ENCODE results near the gene CEP44. TPM values are rescaled to one million over a fixed set of nuclear protein-coding genes. Genes with fewer than 3 reads are reported as not detected.
A peak's percentile ranks its signal among the peaks of the same experiment; 100 is the strongest.

Gene CEP44
- polyA plus RNA-seq, 1 donor (not counting 4 experiments of a cell fraction or from before 2014, with no cell fraction given), result 8.0 TPM

DNA sequence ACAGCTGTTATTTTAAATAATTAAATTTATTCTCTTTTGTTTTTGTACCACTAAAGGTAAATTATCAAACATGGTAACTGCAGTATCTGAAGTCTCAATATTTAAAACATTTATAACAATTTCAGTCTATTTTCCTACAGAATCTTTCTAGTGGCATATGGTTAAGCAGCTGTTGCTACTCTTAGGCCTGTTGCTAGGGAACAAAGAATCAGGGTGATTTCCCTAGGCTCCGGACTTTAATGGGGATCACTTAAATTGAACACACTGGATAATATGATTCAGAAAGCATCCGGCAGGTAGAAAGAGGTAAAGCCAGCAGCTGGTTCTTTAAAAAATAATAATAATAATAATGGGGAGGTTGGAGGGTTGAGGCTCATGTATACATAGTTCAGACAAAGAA, 17.8 kb upstream of the CEP44 start:
- Histone ChIP-seq H3K9ac (ENCODE audit: control insufficient read depth, extremely low read depth, insufficient read depth, low read length) (no peak overlapping the region), H3K9me1 (ENCODE audit: control insufficient read depth, extremely low read depth, insufficient read depth, low read length) (no peaks in the 10 kb centered on the region), H3K27ac (ENCODE audit: control insufficient read depth, insufficient read depth, low read length) (no peak overlapping the region), H3K4me1 (ENCODE audit: control insufficient read depth, extremely low read depth, insufficient read depth, low read length) (peaks cover 4% of the 10 kb centered on the region), H3K79me2 (ENCODE audit: control insufficient read depth, insufficient read depth, low read length) (no peaks in the 10 kb centered on the region), H3K27me3 (ENCODE audit: control insufficient read depth, extremely low read depth, insufficient read depth, low read length) (no peaks in the 10 kb centered on the region), H2AFZ (ENCODE audit: control insufficient read depth, low read length) (no peak overlapping the region), H3K9me3 (ENCODE audit: control insufficient read depth, low read depth, low read length) (no peaks in the 10 kb centered on the region), H3K36me3 (ENCODE audit: control insufficient read depth in 2 of 2, extremely low read depth in 1 of 2, insufficient read depth in 2 of 2, low read length in 2 of 2) (peaks cover 0 to 2% of the 10 kb centered on the region in 2 experiments), H4K20me1 (ENCODE audit: control insufficient read depth, extremely low read depth, insufficient read depth, low read length) (no peaks in the 10 kb centered on the region), H3K4me3 (ENCODE audit: control insufficient read depth in 2 of 3, extremely low read depth in 1 of 3, insufficient read depth in 2 of 3, low read depth in 1 of 3, low read length in 3 of 3) (no peak overlapping the region), H3K4me2 (ENCODE audit: control insufficient read depth, extremely low read depth, insufficient read depth, low read depth, low read length) (no peak overlapping the region)
- DNase-seq (ENCODE audit: low read depth, low spot score), result no peak
- dilution Hi-C loops (cut with MboI; ENCODE audit: extremely low pct_ligation_motif_present, low sequenced_read_pairs), result no loop called here
- TF ChIP-seq EZH2 (IDR thresholded peaks at IDR 0.05; ENCODE audit: low read length), result no peak
- TF ChIP-seq, protein P1, sequence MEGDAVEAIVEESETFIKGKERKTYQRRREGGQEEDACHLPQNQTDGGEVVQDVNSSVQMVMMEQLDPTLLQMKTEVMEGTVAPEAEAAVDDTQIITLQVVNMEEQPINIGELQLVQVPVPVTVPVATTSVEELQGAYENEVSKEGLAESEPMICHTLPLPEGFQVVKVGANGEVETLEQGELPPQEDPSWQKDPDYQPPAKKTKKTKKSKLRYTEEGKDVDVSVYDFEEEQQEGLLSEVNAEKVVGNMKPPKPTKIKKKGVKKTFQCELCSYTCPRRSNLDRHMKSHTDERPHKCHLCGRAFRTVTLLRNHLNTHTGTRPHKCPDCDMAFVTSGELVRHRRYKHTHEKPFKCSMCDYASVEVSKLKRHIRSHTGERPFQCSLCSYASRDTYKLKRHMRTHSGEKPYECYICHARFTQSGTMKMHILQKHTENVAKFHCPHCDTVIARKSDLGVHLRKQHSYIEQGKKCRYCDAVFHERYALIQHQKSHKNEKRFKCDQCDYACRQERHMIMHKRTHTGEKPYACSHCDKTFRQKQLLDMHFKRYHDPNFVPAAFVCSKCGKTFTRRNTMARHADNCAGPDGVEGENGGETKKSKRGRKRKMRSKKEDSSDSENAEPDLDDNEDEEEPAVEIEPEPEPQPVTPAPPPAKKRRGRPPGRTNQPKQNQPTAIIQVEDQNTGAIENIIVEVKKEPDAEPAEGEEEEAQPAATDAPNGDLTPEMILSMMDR (optimal IDR thresholded peaks at IDR 0.05 in 1 of 3, IDR thresholded peaks at IDR 0.05 in 1 of 3, conservative IDR thresholded peaks at IDR 0.05 in 1 of 3; ENCODE audit: extremely low read depth in 1 of 3, insufficient read depth in 2 of 3, low read length in 3 of 3), result no peak
- FAIRE-seq, result no peak

DNA sequence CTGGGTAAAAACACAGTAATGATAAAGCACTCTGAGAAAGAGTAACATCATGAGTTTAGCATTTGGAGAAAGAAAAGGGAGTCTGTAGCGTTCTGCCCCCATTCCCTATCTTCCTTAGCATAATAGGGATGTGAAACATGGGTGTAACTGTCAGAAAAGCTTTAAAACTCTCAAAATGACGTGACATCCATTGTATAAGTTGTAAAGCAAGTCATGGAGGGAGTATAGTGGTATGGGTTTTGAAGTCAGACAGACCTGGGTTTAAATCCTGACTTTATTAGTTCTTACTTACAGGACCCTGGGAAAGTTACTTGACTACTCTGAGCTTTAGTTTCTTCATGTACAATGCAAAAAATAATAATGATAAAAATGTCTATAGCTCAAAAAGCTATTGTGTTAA, 17.3 kb upstream of the CEP44 start:
- Histone ChIP-seq H3K79me2 (ENCODE audit: control insufficient read depth, insufficient read depth, low read length) (no peaks in the 10 kb centered on the region), H3K27ac (ENCODE audit: control insufficient read depth, insufficient read depth, low read length) (no peak overlapping the region), H4K20me1 (ENCODE audit: control insufficient read depth, extremely low read depth, insufficient read depth, low read length) (no peaks in the 10 kb centered on the region), H3K36me3 (ENCODE audit: control insufficient read depth in 2 of 2, extremely low read depth in 1 of 2, insufficient read depth in 2 of 2, low read length in 2 of 2) (peaks cover 0 to 2% of the 10 kb centered on the region in 2 experiments), H3K27me3 (ENCODE audit: control insufficient read depth, extremely low read depth, insufficient read depth, low read length) (no peaks in the 10 kb centered on the region), H3K4me1 (ENCODE audit: control insufficient read depth, extremely low read depth, insufficient read depth, low read length) (peaks cover 4% of the 10 kb centered on the region), H2AFZ (ENCODE audit: control insufficient read depth, low read length) (no peak overlapping the region), H3K4me2 (ENCODE audit: control insufficient read depth, extremely low read depth, insufficient read depth, low read depth, low read length) (no peak overlapping the region), H3K9ac (ENCODE audit: control insufficient read depth, extremely low read depth, insufficient read depth, low read length) (no peak overlapping the region), H3K4me3 (ENCODE audit: control insufficient read depth in 2 of 3, extremely low read depth in 1 of 3, insufficient read depth in 2 of 3, low read depth in 1 of 3, low read length in 3 of 3) (no peak overlapping the region), H3K9me3 (ENCODE audit: control insufficient read depth, low read depth, low read length) (no peaks in the 10 kb centered on the region), H3K9me1 (ENCODE audit: control insufficient read depth, extremely low read depth, insufficient read depth, low read length) (no peaks in the 10 kb centered on the region)
- FAIRE-seq (peak; percentile 36), DNase-seq (ENCODE audit: low read depth, low spot score) (no peak)
- TF ChIP-seq, protein P1 (optimal IDR thresholded peaks at IDR 0.05 in 1 of 3, IDR thresholded peaks at IDR 0.05 in 1 of 3, conservative IDR thresholded peaks at IDR 0.05 in 1 of 3; ENCODE audit: extremely low read depth in 1 of 3, insufficient read depth in 2 of 3, low read length in 3 of 3), result no peak
- TF ChIP-seq EZH2 (IDR thresholded peaks at IDR 0.05; ENCODE audit: low read length), result no peak
- dilution Hi-C loops (cut with MboI; ENCODE audit: extremely low pct_ligation_motif_present, low sequenced_read_pairs), result no loop called here
